Measurements from ENCODE around the gene GPR153. TPM values are rescaled to one million over a fixed set of nuclear protein-coding genes. Genes with fewer than 3 reads are reported as not detected.

GPR153 gene
- polyA plus RNA-seq, 1 donor from 2014 or later = 26.9 TPM

DNA sequence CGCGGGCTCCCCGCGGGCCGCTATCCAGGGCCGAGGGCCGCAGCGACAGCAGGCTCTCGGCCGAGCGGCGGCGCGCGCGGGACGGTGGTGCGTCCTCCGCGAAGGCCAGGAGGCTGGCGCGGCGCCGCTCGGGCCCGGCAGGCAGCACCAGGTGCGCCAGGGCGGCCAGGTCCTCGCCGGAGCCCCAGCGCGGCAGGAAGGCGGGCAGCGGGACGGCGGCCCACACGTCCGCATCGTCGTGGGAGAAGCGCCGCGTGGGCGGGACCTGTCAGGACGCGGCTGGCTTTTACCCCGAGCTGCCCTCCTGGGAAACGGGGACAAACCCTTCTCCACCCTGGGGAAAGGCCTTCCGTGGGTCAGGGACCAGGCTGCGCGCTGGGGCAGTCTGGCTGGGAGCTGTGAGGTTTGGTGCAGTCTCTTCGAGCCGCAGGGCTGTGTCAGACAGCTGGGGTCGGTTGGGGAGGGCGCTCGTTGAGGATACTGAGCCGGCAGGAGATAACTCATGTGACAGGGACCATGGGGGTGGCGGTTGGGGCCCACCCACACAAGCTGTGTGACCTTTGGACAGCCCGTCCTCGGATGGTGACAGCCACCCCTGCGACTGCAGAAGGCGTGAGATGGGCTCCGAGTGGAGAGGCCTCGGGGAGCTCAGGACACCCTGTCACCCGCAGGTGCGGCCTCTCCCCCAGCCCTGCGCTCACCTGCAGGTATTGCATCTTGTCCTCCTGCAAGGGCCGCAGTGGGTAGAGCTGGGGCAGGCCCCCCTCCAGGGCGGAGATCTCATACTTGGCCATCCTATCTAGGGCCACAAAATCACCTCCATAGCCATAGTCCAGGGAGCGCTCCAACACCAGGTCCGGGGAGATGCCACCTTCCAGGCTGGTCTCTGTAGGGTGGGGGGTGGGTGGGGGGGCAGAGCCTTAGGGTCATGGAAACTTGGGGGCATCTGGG lies 10.9 kb downstream of the GPR153 start:
- Histone ChIP-seq H3F3A (ENCODE audit: insufficient read depth, low read length, poor library complexity, severe bottlenecking) (no peaks in the 10 kb centered on the region), H2AFZ (ENCODE audit: low read depth, low read length) (no peak overlapping the region), H3K27ac (ENCODE audit: low read length) (no peak overlapping the region), H3K27me3 (ENCODE audit: insufficient read depth, low read depth, low read length) (peaks cover 27% of the 10 kb centered on the region), H3K9ac (ENCODE audit: low read length) (no peak overlapping the region), H3K9me3 (ENCODE audit: low read length) (no peaks in the 10 kb centered on the region), H3K4me3 (ENCODE audit: low read length) (no peak overlapping the region), H3K9me2 (ENCODE audit: insufficient read depth, low read length) (no peaks in the 10 kb centered on the region), H3K79me2 (replicated peaks; ENCODE audit: insufficient read depth, low read length) (no peaks in the 10 kb centered on the region), H3K4me2 (ENCODE audit: low read length) (no peak overlapping the region), H3K36me3 (ENCODE audit: insufficient read depth, low read length) (peaks cover 7% of the 10 kb centered on the region), H4K20me1 (ENCODE audit: insufficient read depth) (no peaks in the 10 kb centered on the region)
- TF ChIP-seq RAD21 (conservative IDR thresholded peaks at IDR 0.05) (no peak), POLR2AphosphoS5 (IDR thresholded peaks at IDR 0.05) (peak; percentile 8)

DNA sequence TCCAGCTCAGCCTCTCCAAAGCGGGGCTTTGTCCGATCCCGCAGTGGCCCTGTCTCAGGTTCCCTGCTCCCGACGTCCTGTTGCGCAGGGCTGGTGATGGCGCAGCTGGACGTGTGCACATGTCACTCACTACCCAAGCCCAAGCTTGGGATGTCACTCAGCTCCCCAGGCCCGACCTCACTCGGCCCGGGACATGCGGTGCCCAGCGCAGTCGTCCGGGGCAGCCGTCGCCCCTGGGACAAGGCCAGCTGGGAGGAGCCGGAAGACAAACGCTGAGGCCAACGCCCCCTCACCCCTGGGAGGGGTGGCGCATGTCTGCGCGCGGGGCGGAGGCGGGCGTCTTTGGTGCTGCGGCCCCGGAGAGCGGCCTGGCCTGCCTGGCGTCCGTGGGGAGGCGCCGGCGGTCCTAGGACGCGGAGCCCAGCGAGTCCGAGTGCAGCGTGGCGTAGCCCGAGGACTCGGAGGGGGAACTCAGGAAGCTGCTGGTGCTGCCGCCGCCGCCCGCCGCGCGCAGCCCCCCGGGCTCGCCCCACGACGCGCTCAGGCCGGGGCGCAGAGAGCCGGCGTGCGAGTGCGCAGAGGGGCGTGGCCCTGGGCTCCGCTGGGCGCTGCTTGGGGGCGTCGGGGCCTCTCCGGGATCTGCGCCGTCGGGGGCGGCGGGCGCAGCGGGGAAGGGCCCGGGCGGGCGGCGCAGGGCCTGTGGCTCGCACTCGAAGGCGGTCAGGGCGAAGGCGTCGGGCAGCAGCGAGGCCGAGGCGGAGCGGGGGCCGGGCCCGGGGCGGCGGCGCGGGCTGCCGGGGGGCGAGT lies 11.8 kb downstream of the GPR153 start:
- H3K27ac ChIP-seq (ENCODE audit: low read length) = no peak overlapping the region
- H2AFZ ChIP-seq (ENCODE audit: low read depth, low read length) = no peak overlapping the region
- H3K79me2 ChIP-seq (replicated peaks; ENCODE audit: insufficient read depth, low read length) = no peaks in the 10 kb centered on the region
- TF ChIP-seq, protein P1, sequence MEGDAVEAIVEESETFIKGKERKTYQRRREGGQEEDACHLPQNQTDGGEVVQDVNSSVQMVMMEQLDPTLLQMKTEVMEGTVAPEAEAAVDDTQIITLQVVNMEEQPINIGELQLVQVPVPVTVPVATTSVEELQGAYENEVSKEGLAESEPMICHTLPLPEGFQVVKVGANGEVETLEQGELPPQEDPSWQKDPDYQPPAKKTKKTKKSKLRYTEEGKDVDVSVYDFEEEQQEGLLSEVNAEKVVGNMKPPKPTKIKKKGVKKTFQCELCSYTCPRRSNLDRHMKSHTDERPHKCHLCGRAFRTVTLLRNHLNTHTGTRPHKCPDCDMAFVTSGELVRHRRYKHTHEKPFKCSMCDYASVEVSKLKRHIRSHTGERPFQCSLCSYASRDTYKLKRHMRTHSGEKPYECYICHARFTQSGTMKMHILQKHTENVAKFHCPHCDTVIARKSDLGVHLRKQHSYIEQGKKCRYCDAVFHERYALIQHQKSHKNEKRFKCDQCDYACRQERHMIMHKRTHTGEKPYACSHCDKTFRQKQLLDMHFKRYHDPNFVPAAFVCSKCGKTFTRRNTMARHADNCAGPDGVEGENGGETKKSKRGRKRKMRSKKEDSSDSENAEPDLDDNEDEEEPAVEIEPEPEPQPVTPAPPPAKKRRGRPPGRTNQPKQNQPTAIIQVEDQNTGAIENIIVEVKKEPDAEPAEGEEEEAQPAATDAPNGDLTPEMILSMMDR (IDR thresholded peaks at IDR 0.05; ENCODE audit: poor library complexity, severe bottlenecking) = no peak
- TF ChIP-seq, protein P2, sequence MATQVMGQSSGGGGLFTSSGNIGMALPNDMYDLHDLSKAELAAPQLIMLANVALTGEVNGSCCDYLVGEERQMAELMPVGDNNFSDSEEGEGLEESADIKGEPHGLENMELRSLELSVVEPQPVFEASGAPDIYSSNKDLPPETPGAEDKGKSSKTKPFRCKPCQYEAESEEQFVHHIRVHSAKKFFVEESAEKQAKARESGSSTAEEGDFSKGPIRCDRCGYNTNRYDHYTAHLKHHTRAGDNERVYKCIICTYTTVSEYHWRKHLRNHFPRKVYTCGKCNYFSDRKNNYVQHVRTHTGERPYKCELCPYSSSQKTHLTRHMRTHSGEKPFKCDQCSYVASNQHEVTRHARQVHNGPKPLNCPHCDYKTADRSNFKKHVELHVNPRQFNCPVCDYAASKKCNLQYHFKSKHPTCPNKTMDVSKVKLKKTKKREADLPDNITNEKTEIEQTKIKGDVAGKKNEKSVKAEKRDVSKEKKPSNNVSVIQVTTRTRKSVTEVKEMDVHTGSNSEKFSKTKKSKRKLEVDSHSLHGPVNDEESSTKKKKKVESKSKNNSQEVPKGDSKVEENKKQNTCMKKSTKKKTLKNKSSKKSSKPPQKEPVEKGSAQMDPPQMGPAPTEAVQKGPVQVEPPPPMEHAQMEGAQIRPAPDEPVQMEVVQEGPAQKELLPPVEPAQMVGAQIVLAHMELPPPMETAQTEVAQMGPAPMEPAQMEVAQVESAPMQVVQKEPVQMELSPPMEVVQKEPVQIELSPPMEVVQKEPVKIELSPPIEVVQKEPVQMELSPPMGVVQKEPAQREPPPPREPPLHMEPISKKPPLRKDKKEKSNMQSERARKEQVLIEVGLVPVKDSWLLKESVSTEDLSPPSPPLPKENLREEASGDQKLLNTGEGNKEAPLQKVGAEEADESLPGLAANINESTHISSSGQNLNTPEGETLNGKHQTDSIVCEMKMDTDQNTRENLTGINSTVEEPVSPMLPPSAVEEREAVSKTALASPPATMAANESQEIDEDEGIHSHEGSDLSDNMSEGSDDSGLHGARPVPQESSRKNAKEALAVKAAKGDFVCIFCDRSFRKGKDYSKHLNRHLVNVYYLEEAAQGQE (IDR thresholded peaks at IDR 0.05; ENCODE audit: borderline replicate concordance) = no peak
- TF ChIP-seq EP300 (conservative IDR thresholded peaks at IDR 0.05; ENCODE audit: poor library complexity, severe bottlenecking) = no peak
- TF ChIP-seq SMC3 (conservative IDR thresholded peaks at IDR 0.05; ENCODE audit: poor library complexity) = no peak
- TF ChIP-seq TAF1 (IDR thresholded peaks at IDR 0.05; ENCODE audit: low read depth) = no peak
- TF ChIP-seq POLR2AphosphoS5 (IDR thresholded peaks at IDR 0.05) = no peak
- no peak for TF ChIP-seq EZH2 (IDR thresholded peaks at IDR 0.05; ENCODE audit: borderline replicate concordance, insufficient read depth, low read length, poor library complexity, severe bottlenecking)
- TF ChIP-seq MXI1 (conservative IDR thresholded peaks at IDR 0.05; ENCODE audit: poor library complexity, severe bottlenecking) = no peak
- no peak for TF ChIP-seq RAD21 (conservative IDR thresholded peaks at IDR 0.05)
- H3F3A ChIP-seq (ENCODE audit: insufficient read depth, low read length, poor library complexity, severe bottlenecking) = no peaks in the 10 kb centered on the region
- H3K4me2 ChIP-seq (ENCODE audit: low read length) = no peak overlapping the region
- H3K36me3 ChIP-seq (ENCODE audit: insufficient read depth, low read length) = peaks cover 6% of the 10 kb centered on the region
- H4K20me1 ChIP-seq (ENCODE audit: insufficient read depth) = no peaks in the 10 kb centered on the region
- peaks cover 34% of the 10 kb centered on the region for H3K27me3 ChIP-seq (ENCODE audit: insufficient read depth, low read depth, low read length)
- no peaks in the 10 kb centered on the region for H3K9me3 ChIP-seq (ENCODE audit: low read length)
- no peak overlapping the region for H3K4me3 ChIP-seq (ENCODE audit: low read length)
- no peak overlapping the region for H3K9ac ChIP-seq (ENCODE audit: low read length)
- H3K9me2 ChIP-seq (ENCODE audit: insufficient read depth, low read length) = no peaks in the 10 kb centered on the region

All from neural cell (in vitro differentiated cells).